ENCODE measurements around the gene WIPF3. TPM values are rescaled to one million over a fixed set of nuclear protein-coding genes. Genes with fewer than 3 reads are reported as not detected.
A peak's percentile ranks its signal among the peaks of the same experiment; 100 is the strongest.

The WIPF3 gene, protein sequence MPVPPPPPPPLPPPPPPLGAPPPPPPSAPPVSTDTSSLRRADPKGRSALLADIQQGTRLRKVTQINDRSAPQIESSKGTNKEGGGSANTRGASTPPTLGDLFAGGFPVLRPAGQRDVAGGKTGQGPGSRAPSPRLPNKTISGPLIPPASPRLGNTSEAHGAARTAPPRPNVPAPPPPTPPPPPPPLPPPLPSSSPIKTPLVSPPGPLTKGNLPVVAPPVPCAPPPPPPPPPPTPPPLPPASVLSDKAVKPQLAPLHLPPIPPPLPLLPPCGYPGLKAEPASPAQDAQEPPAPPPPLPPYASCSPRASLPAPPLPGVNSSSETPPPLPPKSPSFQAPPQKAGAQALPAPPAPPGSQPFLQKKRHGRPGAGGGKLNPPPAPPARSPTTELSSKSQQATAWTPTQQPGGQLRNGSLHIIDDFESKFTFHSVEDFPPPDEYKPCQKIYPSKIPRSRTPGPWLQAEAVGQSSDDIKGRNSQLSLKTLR
- total RNA-seq (2021) = 11.6 and 11.8 TPM in 2 replicates
- long read RNA-seq, partial matches to known transcripts = 23 of 27 reads
- long read RNA-seq, other reads (novel, unspliced or antisense) = 4 of 27 reads

- Histone ChIP-seq H3K79me2 (ENCODE audit: insufficient read depth, low read length) (no peaks in the 10 kb centered on the region), H3K4me2 (ENCODE audit: insufficient read depth, insufficient read length, low read length) (peak within 1 kb of the TSS; percentile 32), H3K4me1 (ENCODE audit: insufficient read depth, low read length) (no peaks in the 10 kb centered on the region; the same call in 1 of the 2 replicates), H2BK20ac (ENCODE audit: low read depth, low read length, poor library complexity, severe bottlenecking) (no peak within 1 kb of the TSS), H3K27me3 (ENCODE audit: insufficient read depth, low read length) (peaks cover 4% of the 10 kb centered on the region; the same call in 1 of the 2 replicates), H3K79me1 (ENCODE audit: insufficient read depth, low read depth, low read length, poor library complexity, severe bottlenecking) (no peaks in the 10 kb centered on the region), H3K27ac (ENCODE audit: insufficient read length, low read depth, low read length) (no peak within 1 kb of the TSS), H3K18ac (ENCODE audit: insufficient read length, low read depth, low read length) (no peak within 1 kb of the TSS), H3K23ac (ENCODE audit: insufficient read length, low read depth, low read length) (no peak within 1 kb of the TSS), H4K20me1 (ENCODE audit: control insufficient read depth, insufficient read depth, insufficient read length) (no peaks in the 10 kb centered on the region), H2AK5ac (ENCODE audit: insufficient read length, low read length) (no peak within 1 kb of the TSS), H3T11ph (ENCODE audit: low read length) (no peak within 1 kb of the TSS), H2BK15ac (ENCODE audit: low read depth, low read length) (no peak within 1 kb of the TSS), H2AFZ (ENCODE audit: low read length) (no peak within 1 kb of the TSS), H3K56ac (ENCODE audit: insufficient read length, low read depth, low read length) (no peak within 1 kb of the TSS), H3K9me3 (ENCODE audit: control insufficient read depth, low read depth, low read length) (no peaks in the 10 kb centered on the region), H2BK5ac (ENCODE audit: insufficient read length, low read length) (no peak within 1 kb of the TSS), H2BK120ac (ENCODE audit: low read depth, low read length, poor library complexity, severe bottlenecking) (no peak within 1 kb of the TSS), H3K23me2 (ENCODE audit: insufficient read length, low read depth, low read length, poor library complexity, severe bottlenecking) (peaks cover 5% of the 10 kb centered on the region), H3K14ac (ENCODE audit: insufficient read depth, low read length) (0 out of 2 replicates have a peak within 1 kb of the TSS, but pooled peaks have one; percentile 27), H4K91ac (ENCODE audit: insufficient read length, low read depth, low read length) (no peak within 1 kb of the TSS), H4K5ac (ENCODE audit: insufficient read length, low read depth, low read length) (no peak within 1 kb of the TSS), H3K4ac (ENCODE audit: low read depth, low read length) (no peak within 1 kb of the TSS), H3K9ac (ENCODE audit: extremely low read depth, insufficient read length, low read length) (no peak within 1 kb of the TSS), H2BK12ac (ENCODE audit: insufficient read length, low read depth, low read length) (no peak within 1 kb of the TSS), H4K8ac (replicated peaks; ENCODE audit: insufficient read length, low read depth, low read length) (no peak within 1 kb of the TSS)
- peaks cover 71% of the 10 kb centered on the region for H3K27me3 Mint-ChIP-seq (ENCODE audit: low read depth)
- H3K4me3 Mint-ChIP-seq = peak within 1 kb of the TSS; percentile 74 to 88
- H3K27ac Mint-ChIP-seq = no peak within 1 kb of the TSS
- WGBS (ENCODE audit: extremely low coverage, insufficient read length, low lambda C conversion rate) = no CpG with 5 or more reads among the region's 99 CpGs
- H3K9me3 Mint-ChIP-seq = no peaks in the 10 kb centered on the region
- TF ChIP-seq CTCF (conservative IDR thresholded peaks at IDR 0.05) = peak; percentile 18; the same call in 2 of the 3 replicates
- peaks cover 10 to 23% of the 10 kb centered on the region in 2 experiments for H3K4me1 Mint-ChIP-seq
- no peaks in the 10 kb centered on the region for H3K36me3 Mint-ChIP-seq (ENCODE audit: insufficient read depth in 1 of 3, low read depth in 3 of 3)
- peak; percentile 72 for DNase-seq
Measured at GRCh38 chr7:29806208-29806994, at the start of gene WIPF3. Gene WIPF3, plus strand, starts transcription at chr7:29806508. Its CDS starts 28,217 bp downstream, at chr7:29834725.

All from H9 (cell line).